Uterus (tissue), 4 donors: Measurements from ENCODE around the gene PKMYT1. TPM values are rescaled to one million over a fixed set of nuclear protein-coding genes. Genes with fewer than 3 reads are reported as not detected.
A peak's percentile ranks its signal among the peaks of the same experiment; 100 is the strongest.

Source experiments
- DNase-seq, 2 donors: peaks; one replicate each; pipeline ENCODE4 v3.0.0-alpha.2; 2019 to 2020
- H3K27ac ChIP-seq, 2 donors: fragments of 200-600 bp; sonication (generic); 1 replicate in 1 of 2; 2 replicates in 1 of 2; pipeline ENCODE4 v1.5.1; 2016 to 2018
- H3K27me3 ChIP-seq, 2 donors: fragments of 200-600 bp; sonication (generic); one replicate each; pipeline ENCODE4 v1.5.1; 2018 to 2019; ENCODE audit warnings: control low read depth in 1 of 2
- H3K36me3 ChIP-seq, 2 donors: fragments of 200-600 bp; sonication (generic); one replicate each; pipeline ENCODE4 v1.5.1; 2019; ENCODE audit warnings: control low read depth in 1 of 2
- H3K4me1 ChIP-seq, 2 donors: fragments of 200-600 bp; sonication (generic); one replicate each; pipeline ENCODE4 v1.5.1; 2018 to 2019; ENCODE audit warnings: control low read depth in 1 of 2
- H3K4me3 ChIP-seq, 2 donors: fragments of 200-600 bp; sonication (generic); 1 replicate in 1 of 2; 2 replicates in 1 of 2; pipeline ENCODE4 v1.5.1; 2018 to 2019; ENCODE audit warnings: mild to moderate bottlenecking in 1 of 2
- H3K9me3 ChIP-seq, 2 donors: fragments of 200-600 bp; sonication (generic); one replicate each; pipeline ENCODE4 v1.5.1; 2019; ENCODE audit warnings: control low read depth in 1 of 2
- POLR2A ChIP-seq, 2 donors: fragments of 450-650 bp; IDR thresholded peaks; one replicate each; pipeline ENCODE4 v1.6.1; 2016; ENCODE audit warnings: antibody characterized with exemption in 2 of 2, mild to moderate bottlenecking in 1 of 2, moderate library complexity in 1 of 2
- intact Hi-C: fragments of 100-400 bp; cut with DNase I; formaldehyde crosslinking; loops from one replicate; pipeline ENCODE4 v1.15.1; 2023; ENCODE audit warnings: low total_unique reads
- total RNA-seq, 4 donors: library from RNA; depleted of rRNA in 3 of 4; stranded (reverse); fragments of >200 nt in 3 of 4; gene quantifications; one replicate each; pipeline versions ENCODE4 v1.1.0 to v1.2.4, GENCODE V29; 2014 to 2023
- TF ChIP-seq, protein P1 (sequence below), 4 experiments: fragments of 200-600 bp in 2 of 4; fragments of 450-650 bp in 2 of 4; sonication (generic) in 2 of 4; IDR thresholded peaks; one replicate each; pipeline ENCODE4 v1.5.1; 2016 to 2019; ENCODE audit warnings: antibody characterized with exemption in 4 of 4, mild to moderate bottlenecking in 2 of 4, moderate library complexity in 1 of 4
- donor health status: DM: yes; HTN: yes; CAD: no.

The PKMYT1 gene
- total RNA-seq, 4 donors from 2014 or later = 6.1 TPM; not detected in 3

DNA sequence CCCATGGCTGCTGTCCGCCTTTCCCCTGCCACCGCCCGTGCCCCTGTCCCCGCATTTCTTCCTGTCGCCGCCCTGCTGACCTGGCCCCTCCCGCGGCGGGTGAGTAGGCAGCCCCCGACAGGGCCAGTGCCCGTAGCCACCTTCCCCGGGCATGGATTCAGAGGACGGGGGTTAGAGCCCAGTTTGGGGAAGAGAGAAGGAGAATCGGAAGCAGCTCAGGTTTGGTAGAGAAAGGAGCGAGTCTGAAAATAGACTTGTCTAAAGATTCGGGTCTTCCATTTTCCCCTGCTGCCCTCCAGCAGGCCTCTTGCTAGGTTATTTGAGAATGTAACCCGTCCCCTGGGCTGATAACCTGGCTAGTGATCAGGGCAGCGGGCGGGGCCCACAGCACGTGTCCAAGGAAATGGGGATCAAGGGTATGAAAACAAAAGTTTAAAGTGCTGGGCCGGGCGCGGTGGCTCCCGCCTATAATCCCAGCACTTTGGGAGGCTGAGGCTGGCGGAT is 24.6 kb upstream of the PKMYT1 start:
- no peak overlapping the region for H3K4me3 ChIP-seq
- peaks cover 0 to 15% of the 10 kb centered on the region in 2 donors for H3K27me3 ChIP-seq
- intact Hi-C loops = no loop called here
- no peaks in the 10 kb centered on the region for H3K4me1 ChIP-seq
- no peaks in the 10 kb centered on the region for H3K36me3 ChIP-seq
- no peak overlapping the region for H3K27ac ChIP-seq
- DNase-seq = no peak
- no peaks in the 10 kb centered on the region for H3K9me3 ChIP-seq
- TF ChIP-seq POLR2A (IDR thresholded peaks at IDR 0.05) = no peak
- TF ChIP-seq, protein P1, sequence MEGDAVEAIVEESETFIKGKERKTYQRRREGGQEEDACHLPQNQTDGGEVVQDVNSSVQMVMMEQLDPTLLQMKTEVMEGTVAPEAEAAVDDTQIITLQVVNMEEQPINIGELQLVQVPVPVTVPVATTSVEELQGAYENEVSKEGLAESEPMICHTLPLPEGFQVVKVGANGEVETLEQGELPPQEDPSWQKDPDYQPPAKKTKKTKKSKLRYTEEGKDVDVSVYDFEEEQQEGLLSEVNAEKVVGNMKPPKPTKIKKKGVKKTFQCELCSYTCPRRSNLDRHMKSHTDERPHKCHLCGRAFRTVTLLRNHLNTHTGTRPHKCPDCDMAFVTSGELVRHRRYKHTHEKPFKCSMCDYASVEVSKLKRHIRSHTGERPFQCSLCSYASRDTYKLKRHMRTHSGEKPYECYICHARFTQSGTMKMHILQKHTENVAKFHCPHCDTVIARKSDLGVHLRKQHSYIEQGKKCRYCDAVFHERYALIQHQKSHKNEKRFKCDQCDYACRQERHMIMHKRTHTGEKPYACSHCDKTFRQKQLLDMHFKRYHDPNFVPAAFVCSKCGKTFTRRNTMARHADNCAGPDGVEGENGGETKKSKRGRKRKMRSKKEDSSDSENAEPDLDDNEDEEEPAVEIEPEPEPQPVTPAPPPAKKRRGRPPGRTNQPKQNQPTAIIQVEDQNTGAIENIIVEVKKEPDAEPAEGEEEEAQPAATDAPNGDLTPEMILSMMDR (IDR thresholded peaks at IDR 0.05) = no peak

DNA sequence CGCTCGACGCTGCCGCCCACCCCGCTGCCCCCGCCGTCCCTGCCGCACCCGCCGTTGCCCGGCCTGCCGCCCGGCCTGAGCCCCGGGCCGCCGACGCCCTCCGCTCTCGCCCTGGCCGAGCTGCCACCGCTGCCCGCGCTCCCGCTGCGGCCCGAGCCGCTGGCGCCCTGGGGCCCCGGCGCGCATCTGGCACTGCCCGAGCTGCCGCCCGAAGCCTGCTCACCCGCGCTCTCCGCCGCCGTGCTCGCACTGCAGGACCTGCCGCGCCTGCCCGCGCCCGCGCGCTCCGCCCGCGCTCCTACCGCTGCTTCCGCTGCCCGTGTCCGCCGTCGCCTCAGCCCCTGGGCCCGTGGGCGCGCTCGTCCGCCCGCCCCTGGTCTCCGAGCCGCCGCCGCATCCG is 24.1 kb upstream of the PKMYT1 start:
- no peaks in the 10 kb centered on the region for H3K9me3 ChIP-seq
- H3K4me1 ChIP-seq = no peaks in the 10 kb centered on the region
- TF ChIP-seq POLR2A (IDR thresholded peaks at IDR 0.05) = no peak
- TF ChIP-seq, protein P1 (IDR thresholded peaks at IDR 0.05) = no peak
- DNase-seq = no peak
- peaks cover 0 to 15% of the 10 kb centered on the region in 2 donors for H3K27me3 ChIP-seq
- no peaks in the 10 kb centered on the region for H3K36me3 ChIP-seq
- intact Hi-C loops = no loop called here
- no peak overlapping the region for H3K4me3 ChIP-seq
- H3K27ac ChIP-seq = no peak overlapping the region

DNA sequence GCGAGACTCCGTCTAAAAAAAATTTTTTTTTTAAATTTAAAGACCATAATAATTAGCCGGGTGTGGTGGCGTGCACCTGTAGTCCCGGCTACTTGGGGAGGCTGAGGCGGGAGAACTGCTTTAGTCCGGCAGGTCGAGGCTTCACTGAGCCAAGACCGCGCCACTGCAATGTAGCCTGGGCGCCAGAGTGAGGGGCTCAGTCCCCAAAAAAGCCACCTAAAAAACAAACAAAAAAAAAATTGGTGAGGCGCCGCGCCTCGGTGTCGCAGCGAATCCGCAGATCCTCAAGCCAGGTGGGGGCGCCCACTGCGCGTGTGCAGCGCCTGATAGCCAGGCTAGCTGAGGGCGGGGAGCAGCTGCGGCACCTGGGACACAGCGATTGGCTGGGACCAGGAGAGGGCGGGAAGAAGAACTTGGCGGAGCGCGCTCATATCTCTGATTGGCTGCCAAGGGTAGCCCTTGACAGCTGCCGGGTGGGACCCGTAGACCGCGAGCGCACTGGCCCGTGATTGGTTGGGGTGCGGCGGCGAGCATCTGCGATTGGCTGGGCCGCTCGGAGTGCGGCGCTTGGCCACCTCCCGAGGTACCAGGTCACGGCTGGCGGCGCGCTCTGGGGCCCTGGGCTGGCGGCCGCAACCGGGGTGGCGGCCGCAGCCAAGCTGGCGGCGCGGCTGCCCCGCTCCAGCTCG is 23.5 kb upstream of the PKMYT1 start:
- Histone ChIP-seq H3K27me3 (peaks cover 0 to 15% of the 10 kb centered on the region in 2 donors), H3K9me3 (no peaks in the 10 kb centered on the region), H3K4me3 (no peak overlapping the region), H3K27ac (no peak overlapping the region), H3K36me3 (no peaks in the 10 kb centered on the region), H3K4me1 (no peaks in the 10 kb centered on the region)
- intact Hi-C loops = no loop called here
- DNase-seq = peak; percentile 88
- TF ChIP-seq POLR2A (IDR thresholded peaks at IDR 0.05) = no peak
- TF ChIP-seq, protein P1 (IDR thresholded peaks at IDR 0.05) = peak; percentile 50 to 78 (median 56)

DNA sequence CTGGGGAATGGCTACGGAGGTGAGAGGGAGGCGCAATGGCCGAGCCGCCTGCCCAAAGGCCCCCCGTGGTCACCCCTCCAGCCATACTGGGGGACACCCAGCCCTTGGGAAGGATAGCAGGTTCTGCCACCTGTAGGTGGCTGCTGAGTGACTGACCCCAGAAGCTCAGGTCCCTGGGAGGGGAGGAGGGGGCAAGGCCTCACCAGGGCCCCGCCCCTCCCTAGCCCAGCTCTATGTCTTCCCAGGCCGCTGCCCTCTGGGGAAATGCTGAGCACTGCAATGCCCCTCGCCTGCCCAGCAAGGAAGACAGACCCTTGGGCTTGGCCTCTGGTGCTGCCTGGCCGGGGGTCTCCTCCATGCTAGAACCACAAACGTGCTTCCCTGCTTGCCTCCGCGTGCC is 21.1 kb upstream of the PKMYT1 start:
- Histone ChIP-seq H3K4me1 (no peaks in the 10 kb centered on the region), H3K4me3 (no peak overlapping the region), H3K9me3 (no peaks in the 10 kb centered on the region), H3K36me3 (no peaks in the 10 kb centered on the region), H3K27ac (no peak overlapping the region), H3K27me3 (peaks cover 0 to 10% of the 10 kb centered on the region in 2 donors)
- TF ChIP-seq, protein P1 (IDR thresholded peaks at IDR 0.05) = no peak
- TF ChIP-seq POLR2A (IDR thresholded peaks at IDR 0.05) = no peak
- intact Hi-C loops = no loop called here
- DNase-seq = no peak

DNA sequence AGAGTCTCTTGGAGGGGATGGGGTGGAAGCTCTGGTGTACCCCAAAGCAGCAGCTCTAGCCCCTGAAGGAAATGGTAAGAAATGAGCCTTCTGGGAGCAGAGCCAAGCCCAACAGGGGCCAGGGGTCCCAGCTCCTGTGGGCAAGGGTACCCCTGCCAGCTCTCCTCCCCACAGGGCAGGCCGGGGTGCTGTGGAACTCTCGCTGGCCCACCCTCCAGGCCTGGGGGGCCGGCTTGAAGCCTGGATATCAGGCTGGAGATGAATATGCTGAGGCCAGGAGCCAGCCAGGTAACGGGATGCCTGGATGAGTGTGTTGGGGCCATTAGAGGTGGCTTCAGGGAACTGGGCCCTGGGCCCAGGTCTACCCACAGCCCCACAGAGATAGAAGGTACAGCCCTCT is 20.3 kb upstream of the PKMYT1 start:
- no peak for TF ChIP-seq POLR2A (IDR thresholded peaks at IDR 0.05)
- TF ChIP-seq, protein P1 (IDR thresholded peaks at IDR 0.05) = no peak
- no peaks in the 10 kb centered on the region for H3K9me3 ChIP-seq
- no peak overlapping the region for H3K27ac ChIP-seq
- intact Hi-C loops = no loop called here
- no peaks in the 10 kb centered on the region for H3K36me3 ChIP-seq
- peaks cover 0 to 3% of the 10 kb centered on the region in 2 donors for H3K27me3 ChIP-seq
- no peak for DNase-seq
- no peaks in the 10 kb centered on the region for H3K4me1 ChIP-seq
- no peak overlapping the region for H3K4me3 ChIP-seq
